MM.1S (cell line): ENCODE measurements around the gene TBX20.

Source experiments
- DNase-seq: peaks from one replicate; pipeline ENCODE4 v3.0.0-alpha.2; 2015
- H2AFZ ChIP-seq: fragments of 300-600 bp; sonication (generic); 2 replicates; pipeline ENCODE4 v1.6.0; 2016; ENCODE audit warnings: antibody characterized with exemption, low read length
- H3F3A ChIP-seq: fragments of 300-600 bp; sonication (generic); 2 replicates; pipeline ENCODE4 v1.6.1; 2016; ENCODE audit warnings: mild to moderate bottlenecking, antibody characterized with exemption, low read length, moderate library complexity, mixed read lengths; ENCODE audit not compliant: insufficient read depth
- H3K27ac ChIP-seq: fragments of 300-600 bp; sonication (generic); 2 replicates; pipeline ENCODE4 v1.5.1; 2016; ENCODE audit warnings: mild to moderate bottlenecking, low read length
- H3K27me3 ChIP-seq: fragments of 300-600 bp; sonication (generic); replicated peaks from 2 replicates; pipeline ENCODE4 v1.6.0; 2016; ENCODE audit warnings: low read length; ENCODE audit not compliant: insufficient read depth
- H3K36me3 ChIP-seq: fragments of 300-600 bp; sonication (generic); replicated peaks from 2 replicates; pipeline ENCODE4 v1.6.1; 2016; ENCODE audit warnings: mild to moderate bottlenecking, low read length, mixed read lengths; ENCODE audit not compliant: insufficient read depth
- H3K4me1 ChIP-seq: fragments of 300-600 bp; sonication (generic); 2 replicates; pipeline ENCODE4 v1.6.1; 2016; ENCODE audit warnings: low read length, mixed read lengths
- H3K4me2 ChIP-seq: fragments of 300-600 bp; sonication (generic); 2 replicates; pipeline ENCODE4 v1.6.0; 2016; ENCODE audit warnings: low read depth, low read length
- H3K4me3 ChIP-seq: fragments of 300-600 bp; sonication (generic); 2 replicates; pipeline ENCODE4 v1.5.1; 2016; ENCODE audit warnings: low read length, mixed read lengths
- H3K79me2 ChIP-seq: fragments of 300-600 bp; sonication (generic); 2 replicates; pipeline ENCODE4 v1.6.1; 2016; ENCODE audit warnings: mixed run types, low read length, mixed read lengths
- H3K9ac ChIP-seq: fragments of 300-600 bp; sonication (generic); 2 replicates; pipeline ENCODE4 v1.6.1; 2016; ENCODE audit warnings: low read length, mixed read lengths
- H3K9me2 ChIP-seq: fragments of 300-600 bp; sonication (generic); replicated peaks from 2 replicates; pipeline ENCODE4 v1.6.1; 2016; ENCODE audit warnings: mild to moderate bottlenecking, low read length, mixed read lengths; ENCODE audit not compliant: insufficient read depth
- H3K9me3 ChIP-seq: fragments of 300-600 bp; sonication (generic); replicated peaks from 2 replicates; pipeline ENCODE4 v1.6.1; 2016; ENCODE audit warnings: mild to moderate bottlenecking, low read length, mixed read lengths; ENCODE audit not compliant: insufficient read depth
- H4K20me1 ChIP-seq: fragments of 300-600 bp; sonication (generic); 2 replicates; pipeline ENCODE4 v1.6.1; 2016; ENCODE audit warnings: mild to moderate bottlenecking, low read length, moderate library complexity, mixed read lengths; ENCODE audit not compliant: insufficient read depth
- CTCF ChIP-seq: fragments of 300-600 bp; sonication (generic); IDR thresholded peaks from 2 replicates; pipeline ENCODE4 v1.5.1; 2016; ENCODE audit warnings: antibody characterized with exemption, low read length, mixed read lengths
- EZH2 ChIP-seq: fragments of 300-600 bp; sonication (generic); optimal IDR thresholded peaks from 2 replicates; pipeline ENCODE3; 2017; ENCODE audit warnings: low read depth, mild to moderate bottlenecking, antibody characterized with exemption, low read length, mixed read lengths
- EZH2phosphoT487 ChIP-seq: fragments of 300-600 bp; sonication (generic); IDR thresholded peaks from 2 replicates; pipeline ENCODE4 v1.6.1; 2018; ENCODE audit warnings: antibody characterized with exemption, low read length

TBX20 gene

GRCh38 chr7:35261476-35262285 lies 7.8 kb upstream of the TBX20 start:
- Histone ChIP-seq H4K20me1 (no peaks in the 10 kb centered on the region), H3K4me3 (no peak overlapping the region), H3K4me1 (no peaks in the 10 kb centered on the region), H3K4me2 (no peak overlapping the region), H3K9me3 (no peaks in the 10 kb centered on the region), H3K9me2 (no peaks in the 10 kb centered on the region), H3F3A (no peaks in the 10 kb centered on the region), H3K36me3 (no peaks in the 10 kb centered on the region), H3K9ac (no peak overlapping the region), H3K27me3 (peaks cover 3% of the 10 kb centered on the region; the same call in 1 of the 2 replicates), H3K27ac (no peak overlapping the region), H2AFZ (no peak overlapping the region), H3K79me2 (no peaks in the 10 kb centered on the region)
- no peak for TF ChIP-seq CTCF
- TF ChIP-seq EZH2phosphoT487: no peak
- TF ChIP-seq EZH2: no peak
- DNase-seq: no peak

- Histone ChIP-seq H3K27ac (no peak overlapping the region), H3K4me2 (no peak overlapping the region), H3K4me1 (no peaks in the 10 kb centered on the region), H3K27me3 (peaks cover 9% of the 10 kb centered on the region; the same call in 1 of the 2 replicates), H4K20me1 (no peaks in the 10 kb centered on the region), H2AFZ (no peak overlapping the region), H3K36me3 (no peaks in the 10 kb centered on the region), H3K9me2 (no peaks in the 10 kb centered on the region), H3F3A (no peaks in the 10 kb centered on the region), H3K79me2 (no peaks in the 10 kb centered on the region), H3K4me3 (no peak overlapping the region), H3K9me3 (no peaks in the 10 kb centered on the region), H3K9ac (no peak overlapping the region)
- no peak for DNase-seq
- TF ChIP-seq EZH2phosphoT487 (no peak), EZH2 (no peak), CTCF (no peak)
Observed at GRCh38 chr7:35261041-35261440, 7.1 kb upstream of the TBX20 start.

- no peak for TF ChIP-seq CTCF
- no peak for TF ChIP-seq EZH2phosphoT487
- TF ChIP-seq EZH2: no peak
- no peaks in the 10 kb centered on the region for H3F3A ChIP-seq
- H3K36me3 ChIP-seq: no peaks in the 10 kb centered on the region
- H4K20me1 ChIP-seq: no peaks in the 10 kb centered on the region
- no peak overlapping the region for H3K4me2 ChIP-seq
- no peak overlapping the region for H2AFZ ChIP-seq
- DNase-seq: no peak
- no peaks in the 10 kb centered on the region for H3K79me2 ChIP-seq
- H3K9me3 ChIP-seq: no peaks in the 10 kb centered on the region
- H3K27ac ChIP-seq: no peak overlapping the region
- no peaks in the 10 kb centered on the region for H3K4me1 ChIP-seq
- H3K9me2 ChIP-seq: no peaks in the 10 kb centered on the region
- H3K9ac ChIP-seq: no peak overlapping the region
- H3K27me3 ChIP-seq: peaks cover 17% of the 10 kb centered on the region
- no peak overlapping the region for H3K4me3 ChIP-seq
Observed at GRCh38 chr7:35260246-35260645, 6.3 kb upstream of the TBX20 start.
